ENCODE data around the gene ENPP1. TPM values are rescaled to one million over a fixed set of nuclear protein-coding genes. Genes with fewer than 3 reads are reported as not detected.

ENPP1 gene
- total and polyA plus RNA-seq, 9 donors = 5.4 to 40.7 (median 21.7) TPM

GRCh38 chr6:131861381-131861780, 53.6 kb downstream of the ENPP1 start:
- no peak overlapping the region for H3K27ac ChIP-seq
- H3K9me3 ChIP-seq = no peaks in the 10 kb centered on the region
- H3K27me3 ChIP-seq = no peaks in the 10 kb centered on the region
- intact Hi-C loops (cut with DNase I) = no loop called here
- TF ChIP-seq CTCF (IDR thresholded peaks at IDR 0.05) (no peak), EP300 (IDR thresholded peaks at IDR 0.05) (no peak), POLR2A (IDR thresholded peaks at IDR 0.05) (no peak)
- WGBS, 3 donors = 29 to 51% (median 38%) methylated on average over 1 of the region's 1 CpG
- peaks cover 1% of the 10 kb centered on the region for H3K4me1 ChIP-seq (ENCODE audit: insufficient read depth)
- DNase-seq = no peak
- no peak overlapping the region for H3K4me3 ChIP-seq
- no peaks in the 10 kb centered on the region for H3K36me3 ChIP-seq

DNA sequence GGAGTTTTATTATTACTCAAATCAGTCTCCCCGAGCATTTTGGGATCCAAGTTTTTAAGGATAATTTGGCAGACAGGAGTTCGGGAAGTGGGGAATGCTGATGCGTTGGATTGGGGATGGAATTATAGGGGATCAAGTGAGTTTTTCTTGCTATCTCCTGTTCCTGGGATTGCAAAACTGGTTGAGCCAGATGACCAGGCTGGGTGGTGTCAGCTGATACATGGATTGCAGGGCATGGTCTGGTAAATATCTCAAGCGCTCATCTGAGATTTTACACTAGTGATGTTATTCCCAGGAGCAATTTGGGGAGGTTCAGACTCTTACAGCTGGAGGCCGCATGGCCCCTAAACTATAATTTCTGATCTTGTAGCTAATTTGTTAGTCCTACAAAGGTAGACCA, 54.7 kb downstream of the ENPP1 start:
- Histone ChIP-seq H3K27me3 (no peaks in the 10 kb centered on the region), H3K4me3 (no peak overlapping the region), H3K36me3 (no peaks in the 10 kb centered on the region), H3K9me3 (no peaks in the 10 kb centered on the region), H3K27ac (no peak overlapping the region), H3K4me1 (ENCODE audit: insufficient read depth) (peaks cover 1% of the 10 kb centered on the region)
- TF ChIP-seq POLR2A (IDR thresholded peaks at IDR 0.05) (no peak), CTCF (IDR thresholded peaks at IDR 0.05) (no peak), EP300 (IDR thresholded peaks at IDR 0.05) (no peak)
- intact Hi-C loops (cut with DNase I) = no loop called here
- DNase-seq = no peak
- 58 to 65% (median 64%) methylated on average over 5 of the region's 5 CpGs for WGBS, 3 donors

DNA sequence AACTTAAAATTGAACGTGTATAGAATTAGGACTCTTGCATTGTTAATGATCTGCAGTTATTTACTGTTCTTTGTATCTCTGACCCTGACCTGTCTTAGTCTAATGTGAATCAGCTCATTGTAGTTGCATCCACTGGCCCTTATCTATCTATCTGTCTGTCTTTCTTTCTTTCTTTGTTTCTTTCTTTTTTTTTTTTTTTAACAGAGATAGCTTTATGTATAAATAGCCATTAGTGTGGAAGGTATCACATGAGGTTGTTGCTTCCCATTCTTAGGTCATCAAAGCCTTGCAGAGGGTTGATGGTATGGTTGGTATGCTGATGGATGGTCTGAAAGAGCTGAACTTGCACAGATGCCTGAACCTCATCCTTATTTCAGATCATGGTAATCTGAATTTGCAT, 59.9 kb downstream of the ENPP1 start:
- no peaks in the 10 kb centered on the region for H3K4me1 ChIP-seq (ENCODE audit: insufficient read depth)
- H3K27ac ChIP-seq = no peak overlapping the region
- H3K9me3 ChIP-seq = no peaks in the 10 kb centered on the region
- DNase-seq = no peak
- 46 to 67% (median 48%) methylated on average over 1 of the region's 1 CpG for WGBS, 3 donors
- no peak overlapping the region for H3K4me3 ChIP-seq
- H3K36me3 ChIP-seq = no peaks in the 10 kb centered on the region
- intact Hi-C loops (cut with DNase I) = no loop called here
- no peaks in the 10 kb centered on the region for H3K27me3 ChIP-seq
- TF ChIP-seq POLR2A (IDR thresholded peaks at IDR 0.05) (no peak), EP300 (IDR thresholded peaks at IDR 0.05) (no peak), CTCF (IDR thresholded peaks at IDR 0.05) (no peak)

GRCh38 chr6:131868836-131869235, 61.0 kb downstream of the ENPP1 start:
- Histone ChIP-seq H3K27ac (no peak overlapping the region), H3K4me3 (no peak overlapping the region), H3K36me3 (no peaks in the 10 kb centered on the region), H3K4me1 (ENCODE audit: insufficient read depth) (no peaks in the 10 kb centered on the region), H3K27me3 (no peaks in the 10 kb centered on the region), H3K9me3 (no peaks in the 10 kb centered on the region)
- no peak for DNase-seq
- intact Hi-C loops (cut with DNase I) = no loop called here
- no peak for TF ChIP-seq EP300 (IDR thresholded peaks at IDR 0.05)
- no peak for TF ChIP-seq CTCF (IDR thresholded peaks at IDR 0.05)
- whole genome bisulfite sequencing, 3 donors = 77 to 81% (median 78%) methylated on average over 3 of the region's 3 CpGs

DNA sequence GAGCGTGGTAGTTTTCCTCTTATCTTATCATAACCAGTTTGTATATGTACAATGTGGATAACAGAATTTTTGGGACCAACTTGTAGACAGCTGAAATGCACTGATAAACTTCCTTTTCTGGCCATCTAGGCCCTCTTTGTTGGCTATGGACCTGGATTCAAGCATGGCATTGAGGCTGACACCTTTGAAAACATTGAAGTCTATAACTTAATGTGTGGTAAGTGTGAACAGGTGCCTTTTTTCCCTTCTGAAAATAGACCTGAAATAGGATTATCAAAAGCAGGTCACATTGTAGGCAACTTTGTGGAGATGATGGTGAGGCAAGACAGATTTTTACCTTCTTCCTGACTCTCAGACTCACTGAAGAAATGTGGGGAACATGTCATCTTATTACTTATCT, 67.8 kb downstream of the ENPP1 start:
- intact Hi-C loops (cut with DNase I) = no loop called here
- 56 to 79% (median 70%) methylated on average over 1 of the region's 1 CpG for WGBS, 3 donors
- no peaks in the 10 kb centered on the region for H3K27me3 ChIP-seq

More for the DNA sequence above, 67.8 kb downstream of the ENPP1 start:
- no peak for TF ChIP-seq EP300 (IDR thresholded peaks at IDR 0.05)
- no peak for TF ChIP-seq POLR2A (IDR thresholded peaks at IDR 0.05)
- no peak for TF ChIP-seq CTCF (IDR thresholded peaks at IDR 0.05)
- Histone ChIP-seq H3K27ac (no peak overlapping the region), H3K36me3 (no peaks in the 10 kb centered on the region), H3K4me1 (ENCODE audit: insufficient read depth) (no peaks in the 10 kb centered on the region), H3K9me3 (no peaks in the 10 kb centered on the region), H3K4me3 (no peak overlapping the region)
- no peak for DNase-seq

Data from ovary (tissue), 9 donors.